Mucosa of gallbladder (tissue), 1 donor: ENCODE results near the gene RPS15. TPM values are rescaled to one million over a fixed set of nuclear protein-coding genes. Genes with fewer than 3 reads are reported as not detected.

ENCODE experiments used
- DNase-seq: peaks from one replicate; pipeline ENCODE4 v3.0.0-alpha.2; 2020; ENCODE audit warnings: low spot score
- total RNA-seq: library from RNA; stranded (reverse); gene quantifications from one replicate; pipeline ENCODE4 v1.2.1, GENCODE V29; 2021
- donor health status: DM: no; HTN: no; CAD: no.

RPS15 gene
- total RNA-seq, 1 donor from 2014 or later = 877 TPM

- no peak for DNase-seq
Observed at GRCh38 chr19:1401889-1402217, 36.3 kb upstream of the RPS15 start.

GRCh38 chr19:1402411-1403070 is 35.7 kb upstream of the RPS15 start:
- no peak for DNase-seq

- peak; percentile 99 for DNase-seq
Observed at GRCh38 chr19:1406774-1407527, 31.2 kb upstream of the RPS15 start.

- no peak for DNase-seq
Observed at GRCh38 chr19:1407528-1408299, 30.5 kb upstream of the RPS15 start, which contains the start of gene DAZAP1. DAZAP1 (plus strand) TSS chr19:1407586; CDS start chr19:1407774, 188 bp downstream.

GRCh38 chr19:1408300-1409203 is 29.6 kb upstream of the RPS15 start:
- no peak for DNase-seq

GRCh38 chr19:1409204-1410005 is 28.8 kb upstream of the RPS15 start:
- DNase-seq = no peak

GRCh38 chr19:1410136-1410786 is 27.9 kb upstream of the RPS15 start:
- DNase-seq = no peak

- no peak for DNase-seq
Observed at GRCh38 chr19:1410789-1411188, 27.4 kb upstream of the RPS15 start.

- no peak for DNase-seq
Observed at GRCh38 chr19:1411255-1412191, 26.7 kb upstream of the RPS15 start.

- DNase-seq = no peak
Observed at GRCh38 chr19:1412323-1412923, 25.8 kb upstream of the RPS15 start.

GRCh38 chr19:1412995-1413800 is 25.0 kb upstream of the RPS15 start:
- DNase-seq = peak; percentile 71

GRCh38 chr19:1416014-1416841 is 22.0 kb upstream of the RPS15 start:
- DNase-seq = no peak

GRCh38 chr19:1417145-1417544 is 21.1 kb upstream of the RPS15 start:
- no peak for DNase-seq

- DNase-seq = no peak
Observed at GRCh38 chr19:1417681-1418495, 20.3 kb upstream of the RPS15 start.

GRCh38 chr19:1418496-1418775 is 19.8 kb upstream of the RPS15 start:
- DNase-seq = no peak
